Nephron (organoid): ENCODE data around the gene C1QA.

ENCODE experiments used
- H3K27ac Mint-ChIP-seq, 3 experiments: 2 replicates each; pipeline ENCODE4 v1.8.0; 2020; ENCODE audit warnings: mixed read lengths in 3 of 3, mild to moderate bottlenecking in 2 of 3, moderate library complexity in 1 of 3
- H3K27me3 Mint-ChIP-seq: 2 replicates; pipeline ENCODE4 v1.8.0; 2021; ENCODE audit warnings: low read depth, mild to moderate bottlenecking, moderate library complexity, mixed read lengths
- H3K36me3 Mint-ChIP-seq: 2 replicates; pipeline ENCODE4 v1.8.0; 2020; ENCODE audit warnings: low read depth, mixed read lengths
- H3K4me1 Mint-ChIP-seq: 2 replicates; pipeline ENCODE4 v1.8.0; 2020; ENCODE audit warnings: mixed read lengths
- H3K4me3 Mint-ChIP-seq, 3 experiments: 2 replicates each; pipeline ENCODE4 v1.8.0; 2020; ENCODE audit warnings: mild to moderate bottlenecking in 3 of 3, mixed read lengths in 3 of 3, moderate library complexity in 2 of 3
- H3K9me3 Mint-ChIP-seq: 2 replicates; pipeline ENCODE4 v1.8.0; 2020; ENCODE audit warnings: mixed read lengths
- CTCF ChIP-seq, 3 experiments: fragments of 200-600 bp; sonication (generic); IDR thresholded peaks; one replicate each; pipeline ENCODE4 v1.5.0; 2021; ENCODE audit warnings: antibody characterized with exemption in 3 of 3; ENCODE audit not compliant: unreplicated experiment in 3 of 3

Gene C1QA

DNA sequence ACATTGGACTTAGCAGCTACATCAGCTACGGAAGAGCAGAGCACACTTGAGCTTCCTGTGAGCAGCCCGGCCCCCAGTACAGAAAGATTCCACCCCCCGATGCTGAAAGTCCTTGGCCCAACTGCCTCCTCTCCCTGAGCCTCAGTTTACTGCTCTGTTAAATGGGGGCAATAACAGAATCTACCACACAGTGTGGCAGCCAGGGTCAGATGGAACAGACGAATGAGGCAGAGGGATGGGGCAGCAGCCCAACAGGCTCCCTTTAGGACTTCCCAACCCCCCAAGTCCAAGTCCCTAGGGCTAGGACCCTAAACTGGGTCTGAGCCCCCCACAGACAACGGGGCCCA is 22.9 kb upstream of the C1QA start:
- no peak for TF ChIP-seq CTCF (IDR thresholded peaks at IDR 0.05; ENCODE audit: unreplicated experiment in 3 of 3)
- no peak overlapping the region for H3K4me3 Mint-ChIP-seq
- no peaks in the 10 kb centered on the region for H3K4me1 Mint-ChIP-seq
- peaks cover 2% of the 10 kb centered on the region for H3K9me3 Mint-ChIP-seq
- peaks cover 91% of the 10 kb centered on the region for H3K27me3 Mint-ChIP-seq
- H3K36me3 Mint-ChIP-seq, result no peaks in the 10 kb centered on the region
- H3K27ac Mint-ChIP-seq, result no peak overlapping the region

DNA sequence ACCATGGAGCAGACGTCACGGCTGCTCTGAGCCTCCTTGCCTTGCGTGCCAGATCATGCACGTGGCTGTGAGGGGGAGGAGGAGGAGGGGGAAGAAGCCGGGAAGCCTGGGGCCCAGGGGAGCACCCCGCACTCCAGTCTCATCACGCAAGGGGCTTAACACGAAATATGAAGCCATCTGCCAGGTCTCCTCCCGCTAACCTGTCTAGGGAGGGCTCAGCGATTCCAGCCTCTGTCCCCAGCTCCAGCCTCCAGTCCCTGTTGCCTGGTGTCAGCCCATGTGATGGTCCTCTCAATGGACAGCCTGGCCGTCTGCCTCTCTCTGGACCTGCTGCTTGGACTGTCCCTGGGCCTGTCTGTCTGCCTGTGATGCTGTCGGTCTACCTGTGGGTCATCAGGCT is 22.5 kb upstream of the C1QA start:
- H3K9me3 Mint-ChIP-seq, result peaks cover 2% of the 10 kb centered on the region
- H3K4me3 Mint-ChIP-seq, result no peak overlapping the region
- H3K27ac Mint-ChIP-seq, result no peak overlapping the region

DNA sequence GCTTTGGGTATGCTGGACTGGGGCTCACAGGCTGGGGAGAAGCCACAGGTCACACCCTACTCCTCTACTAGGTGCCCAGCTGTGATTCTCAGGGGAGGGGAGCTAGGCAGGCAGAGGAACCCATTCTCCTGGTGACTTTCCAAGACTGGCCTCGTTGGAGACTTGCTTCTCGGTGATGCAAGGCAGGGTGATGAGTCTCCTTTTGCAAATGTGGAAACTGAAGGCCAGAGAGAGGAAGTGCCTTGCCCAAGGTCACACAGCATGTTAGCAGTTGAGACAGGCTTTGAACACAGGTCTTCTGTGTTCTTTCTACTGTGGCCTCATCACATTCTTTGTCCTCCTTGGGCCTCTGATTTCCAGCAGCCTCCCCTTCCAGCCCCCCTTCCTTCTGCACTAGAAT is 20.5 kb upstream of the C1QA start:
- H3K27ac Mint-ChIP-seq, result no peak overlapping the region
- H3K9me3 Mint-ChIP-seq, result peaks cover 2% of the 10 kb centered on the region
- H3K36me3 Mint-ChIP-seq, result no peaks in the 10 kb centered on the region
- no peak for TF ChIP-seq CTCF (IDR thresholded peaks at IDR 0.05; ENCODE audit: unreplicated experiment in 3 of 3)
- peaks cover 85% of the 10 kb centered on the region for H3K27me3 Mint-ChIP-seq
- no peak overlapping the region for H3K4me3 Mint-ChIP-seq
- H3K4me1 Mint-ChIP-seq, result no peaks in the 10 kb centered on the region

More for the DNA sequence above, 22.5 kb upstream of the C1QA start:
- TF ChIP-seq CTCF (IDR thresholded peaks at IDR 0.05; ENCODE audit: unreplicated experiment in 3 of 3), result no peak
- H3K4me1 Mint-ChIP-seq, result no peaks in the 10 kb centered on the region
- H3K27me3 Mint-ChIP-seq, result peaks cover 91% of the 10 kb centered on the region
- no peaks in the 10 kb centered on the region for H3K36me3 Mint-ChIP-seq

DNA sequence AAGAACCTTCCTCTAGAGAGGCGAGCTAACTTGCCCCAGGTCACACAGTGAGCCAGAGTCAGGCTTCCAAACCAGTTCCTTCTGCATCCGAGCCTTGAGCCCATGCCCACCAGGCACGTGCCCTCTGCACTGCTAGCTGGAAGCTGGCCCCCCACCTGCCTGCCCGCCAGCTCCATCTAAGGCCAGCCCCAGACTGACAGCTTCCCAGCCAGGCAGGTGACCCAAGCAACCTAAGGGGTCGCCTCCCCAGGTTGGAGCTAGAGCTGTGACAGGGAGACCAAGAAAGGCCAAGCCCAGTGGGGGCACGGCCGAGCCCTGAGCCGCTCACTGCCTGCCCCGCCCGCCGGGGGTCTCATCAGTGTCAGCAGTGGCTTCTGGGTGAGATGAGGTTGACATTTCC is 19.9 kb upstream of the C1QA start:
- Mint-ChIP-seq H3K27ac (no peak overlapping the region), H3K9me3 (no peaks in the 10 kb centered on the region), H3K36me3 (no peaks in the 10 kb centered on the region), H3K4me1 (no peaks in the 10 kb centered on the region), H3K4me3 (no peak overlapping the region), H3K27me3 (peaks cover 85% of the 10 kb centered on the region)
- TF ChIP-seq CTCF (IDR thresholded peaks at IDR 0.05; ENCODE audit: unreplicated experiment in 3 of 3), result no peak

- Mint-ChIP-seq H3K27me3 (peaks cover 87% of the 10 kb centered on the region), H3K9me3 (no peaks in the 10 kb centered on the region), H3K36me3 (no peaks in the 10 kb centered on the region), H3K4me3 (no peak overlapping the region), H3K27ac (no peak overlapping the region), H3K4me1 (no peaks in the 10 kb centered on the region)
- TF ChIP-seq CTCF (IDR thresholded peaks at IDR 0.05; ENCODE audit: unreplicated experiment in 3 of 3), result no peak
Measured at GRCh38 chr1:22618056-22618455, 18.4 kb upstream of the C1QA start.

DNA sequence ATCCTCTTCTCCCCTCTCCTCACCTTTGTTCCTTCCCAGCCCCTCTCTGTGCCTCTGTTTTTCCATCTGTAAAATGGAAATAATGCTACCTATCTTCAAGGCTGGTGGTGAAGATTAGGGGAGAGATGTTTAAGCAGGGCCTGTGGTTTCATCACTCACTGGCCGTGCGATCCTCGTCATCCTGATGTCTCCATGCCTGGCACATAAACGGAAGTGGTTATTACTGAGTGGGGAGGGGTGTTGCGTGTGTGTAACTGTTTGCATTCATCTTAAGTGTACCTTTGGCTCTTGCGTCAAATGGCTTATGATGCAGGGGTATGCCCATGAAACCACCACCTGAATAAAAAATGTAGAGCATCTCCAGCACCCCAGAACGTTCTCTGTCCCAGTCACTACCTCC is 17.2 kb upstream of the C1QA start:
- no peak overlapping the region for H3K27ac Mint-ChIP-seq
- no peak for TF ChIP-seq CTCF (IDR thresholded peaks at IDR 0.05; ENCODE audit: unreplicated experiment in 3 of 3)
- no peaks in the 10 kb centered on the region for H3K9me3 Mint-ChIP-seq
- peaks cover 88% of the 10 kb centered on the region for H3K27me3 Mint-ChIP-seq
- H3K4me3 Mint-ChIP-seq, result no peak overlapping the region
- no peaks in the 10 kb centered on the region for H3K4me1 Mint-ChIP-seq
- H3K36me3 Mint-ChIP-seq, result no peaks in the 10 kb centered on the region
